HG03175 (cell line): ENCODE results near the gene ESYT2.

Experiments
- ATAC-seq: cut with Tn5 transposase; IDR thresholded peaks from one replicate; pipeline ENCODE4 v1.9.1; 2021; ENCODE audit warnings: mild to moderate bottlenecking, moderate library complexity; ENCODE audit not compliant: unreplicated experiment

Gene ESYT2

GRCh38 chr7:158745057-158745715, 84.1 kb downstream of the ESYT2 start:
- ATAC-seq, result no peak

DNA sequence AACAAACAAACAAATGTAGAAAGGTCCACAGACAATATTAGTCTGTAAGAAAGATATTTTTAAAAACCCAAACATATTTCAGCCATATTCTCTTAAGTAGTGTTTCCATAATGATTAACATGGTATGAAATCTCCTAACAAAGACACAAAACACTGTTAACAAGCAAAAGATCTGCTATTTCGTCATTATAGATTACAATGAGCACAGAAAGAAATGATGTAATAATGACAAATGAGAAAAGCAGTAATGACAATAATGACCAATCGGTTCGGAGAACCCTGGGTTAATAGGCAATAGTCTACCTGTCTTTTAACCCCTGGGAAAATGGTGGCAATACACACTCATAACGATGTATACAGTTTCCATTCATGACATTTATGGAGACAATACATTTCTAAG, 85.2 kb downstream of the ESYT2 start:
- ATAC-seq, result no peak

- ATAC-seq, result no peak
Measured at GRCh38 chr7:158743219-158743618, 86.1 kb downstream of the ESYT2 start.

- no peak for ATAC-seq
Measured at GRCh38 chr7:158742065-158742821, 87.1 kb downstream of the ESYT2 start.

DNA sequence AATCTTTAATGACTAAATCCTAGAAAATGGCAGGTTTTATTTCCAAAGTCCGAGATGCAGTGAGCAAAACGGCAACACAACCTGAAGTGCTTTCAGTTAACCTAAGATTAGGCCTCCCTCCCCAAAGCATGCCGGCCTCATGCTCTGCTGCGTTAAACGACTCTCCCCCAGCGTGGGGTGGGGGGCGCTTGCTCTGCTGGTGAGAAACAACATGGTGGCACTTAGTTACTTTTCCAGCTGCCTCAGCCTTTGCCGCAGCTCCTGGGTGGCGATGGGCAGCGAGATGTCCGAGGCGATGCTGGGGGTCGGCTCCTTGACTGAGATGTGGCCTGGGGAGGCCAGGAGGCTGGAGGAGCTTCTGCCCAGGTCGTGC, 88.0 kb downstream of the ESYT2 start:
- no peak for ATAC-seq

GRCh38 chr7:158740657-158741293, 88.5 kb downstream of the ESYT2 start:
- ATAC-seq, result no peak

DNA sequence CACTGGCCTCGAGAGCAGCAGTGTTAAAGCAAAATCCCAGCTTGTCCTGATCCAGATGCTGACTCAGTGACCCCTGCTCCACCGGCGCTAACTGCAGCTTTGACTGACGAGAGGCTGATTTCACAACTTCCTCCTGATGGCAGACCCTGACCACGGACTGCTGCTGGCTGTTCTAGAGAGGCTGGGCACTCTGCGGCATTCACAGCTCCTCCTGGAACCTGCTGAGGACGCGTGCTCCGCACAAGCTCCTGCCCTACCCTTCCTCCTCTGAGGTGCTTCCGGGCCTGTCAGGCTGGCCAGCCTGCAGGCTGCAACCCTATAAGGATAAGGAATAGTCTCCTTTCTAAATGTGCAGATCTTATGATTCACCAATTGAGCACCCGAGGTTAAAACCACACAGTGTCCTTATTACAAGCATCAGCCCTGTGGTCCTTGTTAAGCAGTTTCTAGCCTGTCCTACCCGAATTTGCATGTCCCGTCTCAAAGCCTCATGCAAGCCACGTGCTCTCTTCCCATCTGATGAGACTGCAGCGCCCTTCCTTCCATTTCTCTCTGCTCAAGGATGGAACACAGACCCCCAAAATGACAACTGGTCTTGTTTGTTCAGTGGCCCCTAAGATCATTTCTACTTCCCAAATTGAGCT, 89.2 kb downstream of the ESYT2 start:
- no peak for ATAC-seq

- no peak for ATAC-seq
Measured at GRCh38 chr7:158738841-158739240, 90.5 kb downstream of the ESYT2 start.

GRCh38 chr7:158737064-158737695, 92.1 kb downstream of the ESYT2 start:
- ATAC-seq, result no peak

DNA sequence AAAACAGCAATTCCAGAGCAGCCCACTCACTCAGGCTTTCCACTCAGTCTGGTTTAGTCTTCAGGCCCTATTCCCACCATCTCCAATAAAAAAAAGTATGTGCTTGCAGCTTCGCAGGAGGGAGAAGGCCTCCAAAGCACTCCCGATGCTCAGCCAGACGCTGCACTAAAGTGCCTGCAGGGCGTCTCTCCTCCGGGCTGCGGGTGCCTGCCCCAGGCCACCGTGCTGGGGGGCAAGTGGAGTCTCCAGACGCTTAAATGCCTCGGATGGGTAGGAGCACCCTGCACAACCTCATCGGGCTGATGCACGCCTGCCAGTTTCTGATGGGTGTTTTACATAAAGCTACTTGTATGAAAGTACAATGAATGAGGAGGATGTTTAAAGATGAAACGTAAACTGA, 93.4 kb downstream of the ESYT2 start:
- no peak for ATAC-seq

- ATAC-seq, result no peak
Measured at GRCh38 chr7:158734861-158735260, 94.4 kb downstream of the ESYT2 start.

DNA sequence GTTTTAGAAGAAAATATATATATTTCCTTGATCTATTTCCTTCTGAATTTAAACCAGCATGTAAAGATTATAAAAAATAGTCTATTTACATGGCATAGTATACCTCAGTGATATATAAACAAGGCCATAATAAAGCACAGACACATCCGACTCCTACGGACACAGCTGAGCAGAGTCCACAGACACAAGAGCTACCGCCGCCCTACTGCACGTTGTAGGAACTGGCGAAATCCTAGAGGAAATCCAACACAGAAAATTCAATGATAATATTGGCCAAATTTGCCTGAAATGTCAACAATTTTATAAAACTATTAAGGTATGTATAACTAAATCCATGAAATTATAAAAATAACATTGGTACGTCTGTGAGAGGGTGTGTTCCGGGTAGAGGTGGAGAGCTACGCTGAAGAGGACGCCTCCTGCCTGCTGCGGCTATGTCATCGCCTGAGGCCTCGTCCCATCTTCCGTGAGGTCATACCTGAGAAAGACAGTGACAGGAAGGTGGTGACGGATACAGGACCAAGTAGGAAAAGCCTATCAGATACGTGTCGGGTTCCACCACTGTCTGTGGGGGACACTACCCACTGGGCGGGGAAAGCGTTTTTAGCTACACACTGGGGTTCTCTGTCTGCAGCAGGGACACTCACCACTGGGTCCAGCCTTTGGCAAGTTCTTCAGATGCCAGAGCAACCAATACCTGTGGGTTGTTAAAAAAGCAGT, 95.4 kb downstream of the ESYT2 start:
- no peak for ATAC-seq

- no peak for ATAC-seq
Measured at GRCh38 chr7:158733220-158733519, 96.1 kb downstream of the ESYT2 start.

DNA sequence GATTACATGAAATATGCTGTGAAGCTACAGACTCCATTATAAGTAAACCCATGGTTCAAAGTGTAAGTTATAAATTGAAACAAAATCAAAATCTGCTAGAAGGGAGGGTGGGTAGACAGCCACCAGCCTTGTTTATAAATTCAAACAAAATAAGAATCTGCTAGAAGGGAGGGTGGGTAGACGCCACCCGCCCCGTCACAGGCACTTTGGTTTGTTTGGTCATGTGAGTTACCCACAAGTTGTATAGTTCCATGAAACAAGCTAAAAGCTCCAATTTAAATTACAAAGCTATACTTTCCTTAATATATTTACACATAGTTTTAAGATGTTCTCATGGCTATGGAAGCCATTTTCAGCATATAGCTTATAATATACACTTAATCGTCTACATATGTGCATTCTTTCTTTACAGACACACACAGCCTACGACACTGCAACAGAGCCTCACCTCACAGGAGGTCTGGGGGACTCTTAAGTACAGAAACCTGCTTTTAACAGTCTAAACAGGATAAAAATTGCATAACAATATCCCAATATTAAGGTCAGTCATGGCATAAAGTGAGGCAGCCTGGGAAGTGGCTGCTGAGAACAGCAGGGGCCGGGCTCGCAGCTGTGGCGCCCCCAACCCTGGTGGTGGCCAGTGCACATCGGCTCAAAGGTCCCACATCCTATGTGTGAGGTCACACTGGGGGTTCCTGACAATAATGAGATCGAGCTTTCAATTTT, 96.7 kb downstream of the ESYT2 start:
- ATAC-seq, result no peak

DNA sequence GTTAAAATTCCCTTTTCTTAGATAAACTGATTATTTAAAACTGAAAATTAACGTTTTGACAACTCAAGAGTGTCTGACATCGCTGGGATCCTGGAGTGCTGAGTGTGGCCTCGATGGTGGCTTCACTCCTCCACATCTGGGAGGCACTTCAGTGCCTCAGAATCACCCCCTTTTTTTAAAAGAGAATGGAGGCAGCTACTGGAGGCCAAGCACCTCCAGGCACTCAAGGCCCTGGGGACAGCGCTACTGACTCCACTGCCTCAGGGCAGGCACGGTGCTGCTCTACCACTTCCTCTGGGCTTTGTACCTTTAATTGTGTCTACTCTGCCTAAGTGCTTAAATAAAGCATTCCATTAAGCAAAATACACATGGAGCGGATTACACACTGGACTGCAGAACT, 97.5 kb downstream of the ESYT2 start:
- no peak for ATAC-seq

DNA sequence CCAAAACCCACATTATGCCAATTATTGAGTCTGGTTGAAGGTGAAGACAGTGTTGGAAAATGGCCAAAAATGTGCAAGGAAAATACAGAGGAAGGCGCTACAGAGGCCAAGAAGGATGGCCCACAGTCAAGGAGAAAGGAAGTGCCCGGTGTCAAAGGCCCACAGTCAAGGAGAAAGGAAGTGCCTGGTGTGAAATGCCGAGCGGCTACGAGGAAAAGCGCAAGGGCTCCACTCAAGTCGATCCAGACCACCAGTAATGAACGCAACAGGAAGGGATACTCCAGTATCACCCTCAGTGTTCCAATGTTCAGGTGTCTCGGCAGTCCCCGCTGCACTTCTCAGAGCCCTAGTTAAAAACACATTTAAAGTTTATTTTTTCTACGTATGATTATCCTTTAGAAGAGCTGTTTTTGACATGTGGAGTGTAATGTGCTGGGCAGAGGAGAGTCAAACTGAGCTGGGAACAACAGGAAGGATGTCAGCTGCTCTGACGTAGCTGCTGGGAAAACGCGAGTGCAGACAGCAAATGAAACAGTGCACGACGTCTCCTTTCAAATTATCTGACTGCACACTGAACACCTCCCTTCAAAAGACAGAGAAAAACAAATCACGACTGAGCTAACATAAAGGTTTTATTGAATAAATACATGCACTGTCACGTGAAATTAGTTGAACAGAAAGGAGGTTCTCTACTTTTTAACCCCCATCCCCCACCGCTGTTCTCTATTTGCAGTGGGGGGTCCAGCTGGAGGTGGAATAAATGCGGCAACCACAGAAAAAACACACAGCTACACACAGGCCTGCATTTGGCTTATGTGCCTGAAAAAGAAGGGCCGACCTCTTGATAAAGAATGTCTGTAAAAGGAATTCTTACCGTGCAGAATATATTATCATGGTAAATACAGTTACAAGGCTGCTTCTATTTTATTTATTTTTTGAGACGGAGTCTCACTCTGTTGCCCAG, 98.6 kb downstream of the ESYT2 start:
- ATAC-seq, result no peak

DNA sequence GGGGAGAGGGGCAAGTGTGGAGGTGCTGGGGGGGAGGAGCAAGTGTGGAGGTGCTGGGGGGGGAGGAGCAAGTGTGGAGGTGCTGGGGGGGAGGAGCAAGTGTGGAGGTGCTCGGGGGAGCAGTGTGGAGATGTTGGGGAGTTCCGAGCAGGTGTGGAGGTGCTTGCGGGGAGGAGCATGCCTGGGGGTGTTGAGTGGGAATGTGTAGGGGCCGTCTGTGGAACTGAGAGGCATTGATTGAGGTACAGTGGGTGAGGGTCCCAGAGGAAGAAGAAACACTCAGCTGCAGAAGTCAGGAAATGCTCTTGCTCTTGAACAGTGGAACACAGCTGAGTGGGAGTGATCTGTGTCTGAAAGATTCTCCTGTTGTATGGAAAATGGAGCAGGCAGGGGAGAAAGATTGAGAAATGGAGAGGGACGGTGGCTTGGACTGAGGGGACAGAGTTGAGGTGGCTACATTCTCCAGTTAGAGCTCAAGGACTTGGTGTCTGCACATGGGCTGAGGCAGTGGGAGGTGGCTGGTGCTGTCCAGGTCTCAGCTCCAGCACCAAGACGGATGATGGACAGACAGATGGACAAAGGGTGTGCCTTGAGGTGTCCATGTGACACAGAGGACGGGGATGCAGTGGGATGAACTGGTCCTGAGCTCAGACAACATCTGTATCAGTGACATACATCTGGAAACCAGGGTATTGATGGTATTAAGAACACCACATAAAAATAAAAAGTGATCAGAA, 99.5 kb downstream of the ESYT2 start:
- no peak for ATAC-seq

- no peak for ATAC-seq
Measured at GRCh38 chr7:158728911-158729645, 100.2 kb downstream of the ESYT2 start.
